ENCODE data around the gene COL4A1.
"Not testable (repeated sequence)": the region's sequence is repeated elsewhere in the genome, so short reads cannot be mapped to it uniquely, and the experiment has no call there.

Gene COL4A1

DNA sequence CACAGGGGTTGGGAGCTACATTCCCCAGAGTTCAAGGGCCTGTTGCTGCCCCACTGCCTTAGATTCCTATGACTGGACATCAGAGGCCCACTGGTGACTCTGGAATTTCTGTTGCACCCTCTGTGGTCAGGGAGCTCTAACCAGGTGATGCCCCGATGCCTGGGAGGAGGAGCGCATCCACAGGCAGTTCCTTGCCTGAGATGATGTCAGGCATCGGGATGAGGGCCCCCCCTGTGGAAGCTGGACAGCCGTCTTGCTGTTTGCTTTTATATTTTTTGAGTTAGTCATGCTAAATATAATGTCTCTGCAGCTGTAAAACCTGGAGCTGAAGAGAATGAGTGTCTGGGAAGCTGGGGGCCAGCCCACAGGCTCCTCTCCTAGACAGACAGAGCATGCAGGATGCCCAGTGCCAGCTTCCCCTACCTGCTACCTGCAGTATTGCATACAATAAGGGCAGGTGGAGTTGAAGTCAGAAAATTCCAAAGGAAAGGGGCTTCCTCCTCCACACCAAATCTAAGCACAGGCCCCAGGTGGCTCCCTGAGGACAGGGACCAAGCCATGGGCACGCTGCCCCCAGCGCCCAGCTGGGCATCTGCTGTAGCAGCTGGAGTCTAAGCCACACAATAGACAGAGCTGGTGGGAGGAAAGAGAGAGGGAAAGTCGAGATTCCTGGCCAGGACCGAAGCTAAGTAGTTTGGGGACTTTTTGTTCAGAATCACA is 16.4 kb upstream of the COL4A1 start:
- DNase-seq (ENCODE audit: low read depth in 2 of 2), result no peak

DNA sequence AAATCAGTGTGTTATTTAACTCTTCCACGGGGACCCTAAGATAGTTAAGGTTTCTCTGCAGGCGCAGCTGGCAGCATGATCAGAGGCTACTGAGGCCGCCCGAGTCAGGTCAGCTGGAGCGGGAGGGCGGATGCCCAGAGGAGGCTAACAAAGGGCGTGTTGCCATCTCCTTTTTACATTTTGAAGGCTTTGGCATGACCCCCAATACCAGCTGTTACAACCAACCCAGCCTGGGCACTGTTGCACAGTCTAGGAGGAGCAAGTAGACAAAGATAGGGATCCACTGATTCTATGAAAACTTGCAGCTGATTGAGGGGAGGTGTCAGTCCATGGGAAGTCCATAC is 15.8 kb upstream of the COL4A1 start:
- no peak for DNase-seq (ENCODE audit: low read depth in 2 of 2)

DNA sequence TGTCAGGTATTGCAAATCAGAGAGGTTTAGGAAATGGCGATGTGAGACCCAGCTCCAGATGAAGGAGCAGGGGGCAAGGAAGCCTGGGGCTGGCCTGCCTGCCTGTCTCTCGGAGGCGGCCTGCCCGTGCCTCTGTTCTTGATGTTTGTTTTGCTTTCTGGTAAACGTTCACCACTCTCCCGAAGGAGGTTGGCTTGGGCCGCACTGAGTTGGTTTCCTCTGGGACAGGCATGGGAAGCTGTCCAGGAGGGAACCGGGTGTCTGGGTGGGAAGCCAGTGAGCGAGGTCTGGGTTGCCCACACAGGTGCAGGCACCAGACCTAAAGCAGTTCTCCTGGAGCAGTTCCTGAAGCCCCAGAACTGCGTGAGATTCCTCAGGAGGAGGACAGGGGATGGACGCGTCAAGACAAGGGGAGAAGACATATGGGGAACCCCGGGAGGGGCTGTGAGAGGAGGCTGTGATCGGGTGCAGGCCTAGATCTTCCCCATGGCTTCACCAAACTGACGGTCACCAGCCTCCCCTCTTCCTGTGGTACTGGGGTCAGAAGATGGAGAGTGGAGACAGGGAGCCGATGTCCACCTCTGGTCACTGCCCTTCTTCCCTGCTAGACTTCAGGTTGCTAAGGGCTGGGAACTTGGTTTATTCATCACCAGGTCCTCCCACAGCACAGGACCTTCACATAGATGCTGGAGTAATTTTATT is 15.3 kb upstream of the COL4A1 start:
- no peak for DNase-seq (ENCODE audit: low read depth in 2 of 2)

DNA sequence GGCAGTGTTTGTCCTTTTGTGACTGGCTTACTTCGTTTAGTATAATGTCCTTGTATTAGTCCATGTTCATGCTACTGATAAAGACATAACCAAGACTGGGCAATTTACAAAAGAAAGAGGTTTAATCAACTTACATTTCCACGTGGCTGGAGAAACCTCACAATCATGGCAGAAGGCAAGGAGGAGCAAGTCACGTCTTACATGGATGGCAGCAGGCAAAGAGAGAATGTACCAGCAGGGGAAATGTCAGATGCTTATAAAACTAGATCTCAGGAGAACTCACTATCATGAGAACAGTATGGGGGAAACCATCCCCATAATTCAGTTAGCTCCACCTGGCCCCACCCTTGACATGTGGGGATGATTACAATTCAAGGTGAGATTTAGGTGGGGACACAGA is 14.6 kb upstream of the COL4A1 start:
- not testable (repeated sequence) for DNase-seq (ENCODE audit: low read depth in 2 of 2)

DNA sequence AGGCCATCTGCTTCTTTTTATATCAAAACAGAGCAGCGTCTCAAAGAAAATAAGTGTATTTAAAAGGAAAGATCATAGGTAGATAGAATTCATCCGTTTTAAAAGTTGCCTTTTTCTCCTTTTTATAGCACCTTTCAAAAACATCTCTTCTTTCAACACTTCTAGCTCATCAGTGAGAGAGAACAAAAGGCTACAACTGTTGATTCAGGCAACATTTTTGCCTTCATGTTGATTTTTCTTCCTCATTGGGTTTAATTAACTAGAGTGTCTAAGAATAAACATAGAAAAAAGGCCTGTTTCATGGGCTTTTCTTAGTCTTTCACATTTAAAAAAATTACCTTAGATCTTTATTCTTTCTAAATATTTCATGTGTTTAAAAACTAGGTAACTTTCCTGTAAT is 13.7 kb upstream of the COL4A1 start:
- DNase-seq (ENCODE audit: low read depth in 2 of 2), result no peak

DNA sequence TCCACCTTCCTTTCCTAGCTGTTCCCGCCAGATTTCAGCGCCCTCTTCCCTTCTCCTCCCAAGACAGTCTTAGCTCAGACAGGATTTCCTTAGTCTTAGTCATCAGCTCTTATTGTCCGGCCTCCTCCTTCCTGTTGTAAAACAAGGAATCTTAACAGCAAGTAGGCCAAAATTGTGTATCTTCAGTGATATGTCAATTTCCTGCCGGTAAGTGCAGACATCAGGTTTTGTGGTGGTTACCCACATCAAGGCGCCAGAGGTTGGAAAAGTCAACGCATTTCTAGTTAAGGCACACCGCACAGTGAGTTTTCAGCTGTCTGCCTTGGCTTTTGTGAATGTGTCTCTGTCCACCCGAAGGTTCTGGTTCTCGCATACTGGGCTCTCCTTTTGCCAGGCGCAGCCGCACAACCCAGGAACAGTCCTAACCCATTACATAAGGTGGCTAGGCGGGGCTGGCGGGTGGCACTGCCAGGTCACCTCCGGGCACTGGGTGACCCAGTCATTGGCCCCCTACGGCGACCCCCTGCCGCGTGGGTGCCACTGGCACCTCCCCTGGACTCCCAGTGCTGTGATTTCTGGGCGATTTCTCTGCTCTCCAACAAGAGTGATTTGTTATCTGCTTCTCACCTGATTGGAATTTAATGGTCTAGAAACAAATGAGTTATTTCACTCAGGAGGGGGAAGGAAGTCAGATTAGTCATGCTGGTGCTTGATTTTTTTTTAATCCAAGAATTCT is 13.0 kb upstream of the COL4A1 start:
- peak in 1 of 2 donors; percentile 21 for DNase-seq (ENCODE audit: low read depth in 2 of 2)

DNA sequence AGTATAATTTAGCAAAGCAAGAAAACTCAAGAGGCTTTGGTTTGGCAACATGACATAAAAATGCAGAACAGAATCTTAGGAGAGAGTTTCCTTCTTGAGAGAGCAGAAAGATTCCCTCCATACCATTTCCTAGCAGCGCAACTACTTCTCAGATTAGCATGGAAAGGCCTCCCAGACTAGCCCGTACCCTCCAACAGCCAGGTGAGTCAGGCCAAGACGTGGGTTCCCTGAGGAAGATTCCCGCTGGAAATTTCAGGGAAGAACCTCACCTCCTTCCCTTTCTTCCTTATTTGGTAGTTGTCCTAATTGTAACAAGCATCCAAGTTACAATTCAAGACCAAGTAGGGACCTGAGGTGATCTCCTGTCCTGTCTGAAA is 12.4 kb upstream of the COL4A1 start:
- DNase-seq (ENCODE audit: low read depth in 2 of 2), result no peak

DNA sequence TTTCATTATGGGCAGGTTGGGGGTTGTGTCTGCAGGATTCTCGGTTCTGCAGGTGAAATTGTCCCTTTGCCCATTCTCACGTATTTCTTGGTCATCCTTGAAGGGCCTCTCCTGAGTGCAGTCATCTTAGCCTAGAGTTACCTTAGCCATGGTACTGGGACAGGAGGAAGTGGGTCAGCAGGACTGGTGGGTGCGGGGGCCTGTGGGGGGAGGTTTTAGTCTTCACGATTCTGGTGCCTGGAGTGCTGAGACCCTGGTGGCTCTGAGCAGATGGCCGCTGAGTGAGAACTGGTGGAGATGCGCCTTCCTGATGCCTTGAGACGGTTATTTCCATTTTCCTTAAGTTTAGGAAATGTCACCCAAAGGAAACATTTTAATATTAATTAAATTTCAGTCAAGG is 12.0 kb upstream of the COL4A1 start:
- DNase-seq (ENCODE audit: low read depth in 2 of 2), result no peak

DNA sequence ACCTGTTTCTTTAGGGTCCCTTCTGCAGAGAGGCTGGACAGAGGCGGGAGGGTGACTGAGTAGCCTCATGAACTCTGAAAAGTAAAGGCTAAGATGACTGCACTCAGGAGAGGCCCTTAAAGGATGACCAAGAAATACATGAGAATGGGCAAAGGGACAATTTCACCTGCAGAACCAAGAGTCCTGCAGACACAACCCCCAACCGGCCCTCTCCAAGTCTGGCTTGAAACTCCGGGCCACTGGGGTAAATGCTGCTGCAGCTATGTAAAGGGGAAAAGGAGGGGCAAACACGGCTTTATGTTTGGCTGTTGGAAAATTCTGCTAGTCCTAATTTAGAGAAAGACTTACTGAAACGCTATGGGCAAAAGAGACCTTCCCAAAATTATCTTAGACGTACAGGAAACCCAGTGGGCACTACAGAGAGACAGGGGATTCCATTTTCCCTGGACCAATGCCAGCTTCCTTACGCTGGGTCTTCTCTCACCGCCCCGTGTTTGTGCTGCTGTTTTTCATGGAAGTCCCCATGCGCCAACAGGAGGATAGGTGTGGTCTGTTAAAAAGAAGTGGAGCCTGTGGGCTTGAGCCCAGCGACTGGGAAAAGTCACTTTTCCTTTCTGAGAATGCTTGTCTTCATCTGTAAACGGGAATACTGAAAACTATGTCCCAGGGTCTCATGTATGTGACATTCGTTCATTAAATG is 10.7 kb upstream of the COL4A1 start:
- no peak for DNase-seq (ENCODE audit: low read depth in 2 of 2)

DNA sequence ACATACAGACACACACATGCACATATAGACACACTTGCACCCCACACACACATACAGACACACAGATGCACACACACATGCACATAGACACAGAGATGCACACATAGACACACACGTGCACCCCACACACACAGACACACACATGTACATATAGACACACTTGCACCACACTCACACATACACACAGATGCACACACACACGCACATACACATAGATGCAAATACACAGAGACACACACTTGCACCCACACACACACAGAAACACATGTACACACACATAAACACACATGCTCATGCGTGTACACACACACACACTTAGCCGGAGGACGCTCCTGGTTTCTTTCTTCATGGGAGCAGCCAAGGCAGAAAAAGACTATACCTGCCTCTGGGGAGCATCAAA is 10.1 kb upstream of the COL4A1 start:
- no peak for DNase-seq (ENCODE audit: low read depth in 2 of 2)

DNA sequence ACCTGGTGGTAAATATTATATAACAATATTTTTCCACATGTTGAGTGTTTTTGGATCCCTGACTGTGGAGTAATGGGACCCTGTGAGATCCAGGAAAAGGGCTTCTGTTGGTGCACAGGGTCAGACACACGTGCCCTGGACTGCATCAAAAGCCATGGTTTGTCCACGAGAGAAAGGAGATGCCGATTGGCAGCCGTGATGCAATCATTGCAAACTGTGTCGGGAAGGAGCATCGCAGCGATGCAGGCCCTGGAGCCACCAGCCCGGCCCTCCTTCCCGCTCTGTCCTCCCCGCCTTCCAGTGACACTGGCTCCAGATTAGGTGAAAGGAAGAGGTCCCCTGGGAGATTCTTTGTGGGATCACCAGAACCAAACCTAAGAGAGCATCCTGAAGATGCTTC is 9.2 kb upstream of the COL4A1 start:
- DNase-seq (ENCODE audit: low read depth in 2 of 2), result no peak

DNA sequence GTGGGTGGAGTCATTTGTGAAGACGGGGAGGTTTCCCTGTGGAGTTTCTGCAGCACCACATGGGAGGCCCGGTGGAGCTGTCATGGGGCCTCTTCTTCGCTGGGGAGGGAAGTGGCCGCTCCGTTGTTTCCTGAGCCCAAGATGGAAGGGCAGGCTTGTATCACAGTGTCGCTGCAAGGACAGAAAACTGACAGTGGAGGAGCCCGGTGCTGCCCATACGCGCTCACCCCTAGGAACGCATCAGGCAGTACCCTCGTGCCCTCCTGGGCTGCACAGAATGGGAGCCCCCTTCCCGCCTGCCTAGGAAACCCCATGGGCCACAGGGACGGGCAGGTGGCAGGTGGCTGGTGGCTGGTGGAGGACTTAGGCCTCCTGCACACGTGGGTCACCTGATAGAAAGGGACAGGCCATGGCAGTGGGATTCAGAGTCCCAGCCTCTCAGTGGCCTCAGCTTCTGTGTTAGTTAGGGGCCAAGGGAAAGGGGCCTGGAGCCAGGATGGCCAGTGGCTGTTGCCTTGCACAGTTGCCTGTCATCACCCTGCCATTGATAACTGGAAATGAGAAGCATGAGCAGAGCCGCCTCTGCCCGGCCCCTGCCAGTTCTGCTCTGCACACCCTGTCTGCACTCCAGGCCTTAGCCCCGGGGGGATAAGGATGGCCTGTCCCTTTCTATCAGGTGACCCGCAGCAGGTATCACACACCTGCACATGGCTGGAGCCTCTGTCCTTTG is 7.7 kb upstream of the COL4A1 start:
- no peak for DNase-seq (ENCODE audit: low read depth in 2 of 2)

DNA sequence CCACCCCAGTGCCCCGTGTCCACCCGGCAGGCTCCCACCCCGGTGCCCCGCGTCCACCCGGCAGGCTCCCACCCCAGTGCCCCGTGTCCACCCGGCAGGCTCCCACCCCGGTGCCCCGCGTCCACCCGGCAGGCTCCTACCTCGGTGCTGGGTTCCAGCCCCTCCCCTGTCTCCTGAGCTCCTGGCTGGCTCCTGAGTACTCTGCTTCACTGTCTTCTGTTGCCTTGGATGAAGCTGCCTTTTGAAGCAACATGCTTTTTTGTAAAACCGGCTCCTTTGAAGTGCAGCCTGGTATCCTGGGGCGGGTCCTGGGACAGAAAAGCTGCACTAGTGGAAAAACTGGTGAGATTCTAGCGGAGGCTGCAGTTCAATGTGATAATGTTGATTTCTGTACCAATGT is 6.8 kb upstream of the COL4A1 start:
- DNase-seq (ENCODE audit: low read depth in 2 of 2), result not testable (repeated sequence)

DNA sequence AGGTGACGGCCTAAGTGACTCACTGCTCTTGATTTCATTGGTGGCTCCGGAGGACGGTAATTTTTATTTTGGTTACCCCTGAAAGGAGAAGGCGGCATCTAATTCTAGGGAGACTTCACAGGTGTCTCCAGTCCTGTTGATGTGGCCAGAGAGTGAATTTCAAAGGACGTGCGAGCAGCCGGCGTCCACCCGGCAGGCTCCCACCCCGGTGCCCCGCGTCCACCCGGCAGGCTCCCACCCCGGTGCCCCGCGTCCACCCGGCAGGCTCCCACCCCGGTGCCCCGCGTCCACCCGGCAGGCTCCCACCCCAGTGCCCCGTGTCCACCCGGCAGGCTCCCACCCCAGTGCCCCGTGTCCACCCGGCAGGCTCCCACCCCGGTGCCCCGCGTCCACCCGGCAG is 6.3 kb upstream of the COL4A1 start:
- not testable (repeated sequence) for DNase-seq (ENCODE audit: low read depth in 2 of 2)

DNA sequence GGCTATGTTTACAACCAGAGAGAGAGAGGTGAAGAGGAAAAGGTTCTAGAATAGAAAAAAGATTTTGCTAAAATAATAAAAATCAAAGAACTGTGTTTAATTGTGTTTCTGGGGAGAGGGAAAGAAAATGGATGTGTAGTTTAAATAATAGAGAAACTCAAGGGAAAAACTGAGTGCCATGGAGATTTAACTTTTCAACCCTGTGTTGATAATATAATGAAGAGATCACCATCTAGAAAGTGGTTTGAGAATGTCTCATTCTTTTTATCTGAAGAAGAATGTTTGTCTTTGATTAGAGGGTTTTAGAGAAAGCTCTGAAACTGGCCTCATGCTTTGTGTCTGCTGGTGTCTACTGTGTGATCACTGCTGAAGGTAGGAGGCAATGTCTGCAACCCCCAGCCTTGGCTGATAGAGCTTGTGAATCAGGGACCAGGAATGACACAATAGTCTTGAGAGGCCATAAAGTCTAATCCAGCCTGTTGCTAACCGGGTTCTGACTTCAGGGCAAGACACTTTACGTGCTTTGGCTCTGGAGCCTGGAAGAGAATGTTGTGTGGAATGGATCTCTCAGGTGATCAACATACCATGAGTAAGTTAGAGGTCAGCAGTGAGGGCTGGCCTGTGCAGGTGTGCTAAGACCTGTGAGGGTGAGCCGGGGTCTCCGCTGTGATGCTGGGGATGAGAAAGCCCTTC is 5.5 kb upstream of the COL4A1 start:
- DNase-seq (ENCODE audit: low read depth in 2 of 2), result no peak

DNA sequence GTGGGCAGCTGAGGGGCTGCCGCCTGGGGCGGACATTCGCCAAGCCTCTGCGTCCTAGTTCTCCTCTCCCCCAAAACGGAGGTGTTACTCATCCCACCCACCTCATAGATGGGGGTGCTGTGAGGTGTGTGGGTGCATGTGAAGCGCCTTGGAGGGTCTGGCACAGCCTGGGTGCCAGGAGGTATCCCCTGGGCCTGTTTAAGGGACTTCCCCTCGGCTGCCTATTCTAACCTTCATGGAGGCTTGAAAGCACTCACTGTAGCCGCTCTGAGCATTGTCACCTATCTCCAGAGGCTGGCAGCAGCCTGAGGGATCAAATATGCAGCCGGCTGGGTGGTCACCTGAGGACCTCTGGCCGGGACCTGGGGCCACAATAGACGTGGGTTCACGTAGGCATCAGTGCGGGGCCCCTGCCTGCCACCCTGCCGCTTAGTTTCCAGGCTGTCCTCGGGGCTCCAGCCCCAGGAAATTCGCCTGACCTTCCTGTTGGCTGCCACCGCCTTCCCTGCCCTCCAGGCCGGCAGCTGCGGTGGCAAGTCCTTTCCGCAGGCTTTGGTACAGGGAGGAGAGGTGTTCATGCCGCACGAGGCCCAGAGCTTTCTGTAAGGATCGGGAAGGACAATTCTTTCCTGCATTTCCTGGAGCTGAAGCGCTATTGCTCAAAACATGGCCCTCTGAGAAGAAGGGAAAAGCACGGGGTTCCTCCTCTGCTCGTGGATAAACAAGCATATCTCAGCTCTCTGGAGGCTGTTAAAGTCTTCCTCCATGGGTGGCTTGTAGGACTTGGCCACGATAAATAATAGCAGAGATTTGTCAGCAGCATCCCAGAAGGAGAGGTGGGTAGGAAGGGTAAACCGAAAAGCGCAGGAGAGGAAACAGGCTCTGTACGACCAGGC is 4.7 kb upstream of the COL4A1 start:
- DNase-seq (ENCODE audit: low read depth in 2 of 2), result no peak

DNA sequence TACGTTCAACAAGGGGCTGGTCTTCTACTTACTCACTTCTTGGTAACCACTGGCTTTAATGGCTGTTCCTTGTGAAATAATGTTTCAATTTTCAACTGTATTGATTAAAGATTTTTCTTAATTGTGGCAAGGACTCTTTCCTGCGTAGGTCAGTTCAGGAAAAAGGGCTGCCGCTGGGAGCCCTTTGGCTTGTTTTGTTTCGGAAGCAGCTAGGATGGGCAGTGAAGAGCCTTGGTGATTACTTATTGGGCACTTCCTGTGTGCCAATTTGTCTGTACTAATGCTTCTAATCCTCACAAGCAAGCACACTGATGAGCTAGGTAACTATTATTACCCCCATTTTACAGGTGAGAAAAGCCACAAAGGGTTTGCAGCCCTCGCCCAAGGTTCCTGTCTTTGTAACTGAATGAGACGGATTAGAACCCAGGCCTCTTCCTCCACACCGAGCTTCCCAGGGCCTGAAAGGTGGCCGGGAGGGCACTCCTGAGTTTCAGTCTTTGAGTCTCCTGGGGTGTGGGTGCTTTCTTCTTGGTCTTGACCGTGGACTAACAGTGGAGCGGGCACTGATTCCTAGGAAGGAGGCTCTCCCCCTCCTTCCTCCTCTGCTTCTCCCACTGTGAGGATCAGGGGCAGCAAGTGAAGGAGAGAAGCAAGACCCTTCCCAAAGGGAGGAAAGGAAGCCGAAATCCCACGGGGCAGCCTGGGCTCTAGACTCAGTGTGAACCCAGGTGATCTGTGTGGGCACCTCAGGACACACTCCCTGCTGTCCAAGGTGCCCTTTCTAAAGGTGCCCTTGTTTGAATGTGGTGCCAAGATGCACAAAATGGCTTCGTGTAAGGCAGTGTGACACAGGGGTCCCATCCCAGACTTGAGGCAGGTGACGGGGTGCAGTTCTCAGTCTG is 3.8 kb upstream of the COL4A1 start:
- DNase-seq (ENCODE audit: low read depth in 2 of 2), result no peak

DNA sequence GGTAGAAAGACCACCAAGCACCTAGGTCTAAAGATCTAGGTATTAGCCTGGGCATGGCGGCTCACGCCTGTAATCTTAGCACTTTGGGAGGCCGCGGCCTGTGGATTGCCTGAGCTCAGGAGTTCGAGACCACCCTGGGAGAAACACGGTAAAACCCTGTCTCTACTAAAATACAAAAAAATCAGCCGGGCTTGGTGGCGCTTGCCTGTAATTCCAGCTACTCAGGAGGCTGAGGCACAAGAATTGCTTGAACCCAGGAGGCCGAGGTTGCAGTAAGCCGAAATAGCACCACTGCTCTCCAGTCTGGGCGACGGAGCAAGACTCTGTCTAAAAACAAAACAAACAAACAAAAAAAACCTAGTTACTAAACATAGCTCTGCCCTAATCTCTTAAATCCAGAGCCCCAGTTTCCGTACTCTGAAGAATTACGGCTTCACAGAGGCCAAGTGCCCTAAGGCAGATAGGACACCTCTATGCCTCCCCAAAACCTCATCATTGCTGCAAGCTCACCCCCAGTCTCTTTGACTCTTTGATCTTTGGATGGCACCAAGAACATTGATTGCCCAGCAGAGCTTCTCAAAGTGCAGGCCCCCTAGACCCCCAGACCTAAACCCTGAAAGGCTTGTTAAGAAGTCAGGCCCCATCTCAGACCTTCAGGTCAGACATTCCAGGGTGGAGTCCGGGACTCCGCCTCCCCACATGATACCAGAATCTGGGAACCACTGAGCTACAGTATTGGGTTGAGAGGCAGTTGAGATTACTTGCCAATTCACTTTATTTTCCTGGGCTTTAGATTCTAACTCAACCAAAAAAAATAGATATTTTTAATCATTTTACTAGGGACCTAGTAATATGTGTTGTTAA is 2.9 kb upstream of the COL4A1 start:
- no peak for DNase-seq (ENCODE audit: low read depth in 2 of 2)
